HEK293 (cell line): ENCODE data around the gene NDUFS7.

Source experiments
- GLIS1 ChIP-seq: fragments of 450-650 bp; formaldehyde crosslinking; IDR thresholded peaks from 2 replicates; pipeline ENCODE4 v1.5.1; 2016; ENCODE audit warnings: missing biosample characterization, missing genetic modification characterization
- KLF1 ChIP-seq: fragments of 450-650 bp; formaldehyde crosslinking; IDR thresholded peaks from 2 replicates; pipeline ENCODE4 v1.5.1; 2016; ENCODE audit warnings: missing biosample characterization, missing genetic modification characterization
- KLF17 ChIP-seq: fragments of 450-650 bp; formaldehyde crosslinking; IDR thresholded peaks from 2 replicates; pipeline ENCODE4 v1.5.1; 2016; ENCODE audit warnings: missing biosample characterization, missing genetic modification characterization
- MYNN ChIP-seq: fragments of 450-650 bp; formaldehyde crosslinking; IDR thresholded peaks from 2 replicates; pipeline ENCODE4 v1.5.1; 2016; ENCODE audit warnings: missing biosample characterization, missing genetic modification characterization, borderline replicate concordance
- SCRT2 ChIP-seq: fragments of 450-650 bp; formaldehyde crosslinking; IDR thresholded peaks from 2 replicates; pipeline ENCODE4 v1.5.1; 2016; ENCODE audit warnings: missing biosample characterization, missing genetic modification characterization
- ZNF132 ChIP-seq: fragments of 450-650 bp; formaldehyde crosslinking; IDR thresholded peaks from 2 replicates; pipeline ENCODE4 v1.5.1; 2017; ENCODE audit warnings: missing biosample characterization, missing genetic modification characterization, borderline replicate concordance
- ZNF155 ChIP-seq: fragments of 450-650 bp; formaldehyde crosslinking; IDR thresholded peaks from 2 replicates; pipeline ENCODE4 v1.5.1; 2016; ENCODE audit warnings: missing biosample characterization, missing genetic modification characterization
- ZNF19 ChIP-seq: fragments of 450-650 bp; formaldehyde crosslinking; IDR thresholded peaks from 2 replicates; pipeline ENCODE4; 2016; ENCODE audit warnings: missing biosample characterization, missing genetic modification characterization, low read depth
- ZNF214 ChIP-seq: fragments of 450-650 bp; formaldehyde crosslinking; IDR thresholded peaks from 2 replicates; pipeline ENCODE4 v1.5.1; 2017; ENCODE audit warnings: missing biosample characterization, mild to moderate bottlenecking, missing genetic modification characterization, borderline replicate concordance
- ZNF221 ChIP-seq: fragments of 450-650 bp; formaldehyde crosslinking; IDR thresholded peaks from 2 replicates; pipeline ENCODE4 v1.5.1; 2017; ENCODE audit warnings: missing biosample characterization, missing genetic modification characterization, borderline replicate concordance
- ZNF26 ChIP-seq: fragments of 450-650 bp; formaldehyde crosslinking; IDR thresholded peaks from 2 replicates; pipeline ENCODE4 v1.5.1; 2016; ENCODE audit warnings: missing biosample characterization, missing genetic modification characterization
- ZNF362 ChIP-seq: fragments of 450-650 bp; formaldehyde crosslinking; IDR thresholded peaks from 2 replicates; pipeline ENCODE4 v1.5.1; 2016; ENCODE audit warnings: missing biosample characterization, missing genetic modification characterization
- ZNF391 ChIP-seq: fragments of 450-650 bp; formaldehyde crosslinking; IDR thresholded peaks from 2 replicates; pipeline ENCODE4 v1.5.1; 2016; ENCODE audit warnings: low read depth, missing biosample characterization, missing genetic modification characterization, borderline replicate concordance
- ZNF404 ChIP-seq: fragments of 450-650 bp; formaldehyde crosslinking; IDR thresholded peaks from 2 replicates; pipeline ENCODE4 v1.5.1; 2017; ENCODE audit warnings: missing biosample characterization, missing genetic modification characterization
- ZNF548 ChIP-seq: fragments of 450-650 bp; formaldehyde crosslinking; IDR thresholded peaks from 2 replicates; pipeline ENCODE4 v1.5.1; 2016; ENCODE audit warnings: missing biosample characterization, missing genetic modification characterization
- ZNF610 ChIP-seq: fragments of 450-650 bp; formaldehyde crosslinking; IDR thresholded peaks from 2 replicates; pipeline ENCODE4 v1.5.1; 2016; ENCODE audit warnings: missing biosample characterization, missing genetic modification characterization, borderline replicate concordance
- ZNF677 ChIP-seq: fragments of 450-650 bp; IDR thresholded peaks from 2 replicates; pipeline ENCODE4 v1.5.0; 2018; ENCODE audit warnings: missing biosample characterization, mild to moderate bottlenecking, missing genetic modification characterization, moderate library complexity
- ZNF701 ChIP-seq: fragments of 450-650 bp; formaldehyde crosslinking; IDR thresholded peaks from 2 replicates; pipeline ENCODE4 v1.5.1; 2016; ENCODE audit warnings: missing biosample characterization, missing genetic modification characterization
- ZNF707 ChIP-seq: fragments of 450-650 bp; formaldehyde crosslinking; IDR thresholded peaks from 2 replicates; pipeline ENCODE4 v1.5.1; 2016; ENCODE audit warnings: missing biosample characterization, missing genetic modification characterization
- ZNF776 ChIP-seq: fragments of 450-650 bp; formaldehyde crosslinking; IDR thresholded peaks from 2 replicates; pipeline ENCODE4 v1.5.0; 2017; ENCODE audit warnings: missing biosample characterization, missing genetic modification characterization, borderline replicate concordance
- ZNF777 ChIP-seq: fragments of 450-650 bp; formaldehyde crosslinking; IDR thresholded peaks from 2 replicates; pipeline ENCODE4 v1.5.1; 2017; ENCODE audit warnings: missing biosample characterization, missing genetic modification characterization, borderline replicate concordance
- ZSCAN23 ChIP-seq: fragments of 450-650 bp; formaldehyde crosslinking; IDR thresholded peaks from 2 replicates; pipeline ENCODE4 v1.5.1; 2016; ENCODE audit warnings: missing biosample characterization, missing genetic modification characterization
- TF ChIP-seq, protein P1 (sequence below): fragments of 450-650 bp; formaldehyde crosslinking; IDR thresholded peaks from 2 replicates; pipeline ENCODE4 v1.5.1; 2016; ENCODE audit warnings: missing biosample characterization, missing genetic modification characterization
- TF ChIP-seq, protein P2 (sequence below): fragments of 450-650 bp; formaldehyde crosslinking; IDR thresholded peaks from 2 replicates; pipeline ENCODE4 v1.5.1; 2016; ENCODE audit warnings: missing biosample characterization, missing genetic modification characterization
- TF ChIP-seq, protein P3 (sequence below): fragments of 450-650 bp; IDR thresholded peaks from 2 replicates; pipeline ENCODE4 v1.5.1; 2018; ENCODE audit warnings: missing biosample characterization, mild to moderate bottlenecking, missing genetic modification characterization
- TF ChIP-seq, protein P4 (sequence below): fragments of 450-650 bp; formaldehyde crosslinking; IDR thresholded peaks from 2 replicates; pipeline ENCODE4 v1.5.1; 2017; ENCODE audit warnings: missing biosample characterization, missing genetic modification characterization

The NDUFS7 gene

GRCh38 chr19:1441677-1442438, 58.2 kb downstream of the NDUFS7 start (continued):
- TF ChIP-seq ZNF610 (tag by site-specific recombination): no peak
- TF ChIP-seq KLF17: no peak; the same call in 1 of the 2 replicates
- peak; percentile 45; the same call in 1 of the 2 replicates for TF ChIP-seq GLIS1 (tag by site-specific recombination)
- TF ChIP-seq, protein P1, sequence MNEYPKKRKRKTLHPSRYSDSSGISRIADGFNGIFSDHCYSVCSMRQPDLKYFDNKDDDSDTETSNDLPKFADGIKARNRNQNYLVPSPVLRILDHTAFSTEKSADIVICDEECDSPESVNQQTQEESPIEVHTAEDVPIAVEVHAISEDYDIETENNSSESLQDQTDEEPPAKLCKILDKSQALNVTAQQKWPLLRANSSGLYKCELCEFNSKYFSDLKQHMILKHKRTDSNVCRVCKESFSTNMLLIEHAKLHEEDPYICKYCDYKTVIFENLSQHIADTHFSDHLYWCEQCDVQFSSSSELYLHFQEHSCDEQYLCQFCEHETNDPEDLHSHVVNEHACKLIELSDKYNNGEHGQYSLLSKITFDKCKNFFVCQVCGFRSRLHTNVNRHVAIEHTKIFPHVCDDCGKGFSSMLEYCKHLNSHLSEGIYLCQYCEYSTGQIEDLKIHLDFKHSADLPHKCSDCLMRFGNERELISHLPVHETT (tag by site-specific recombination): no peak
- no peak for TF ChIP-seq ZNF548 (tag by site-specific recombination)
- TF ChIP-seq, protein P2, sequence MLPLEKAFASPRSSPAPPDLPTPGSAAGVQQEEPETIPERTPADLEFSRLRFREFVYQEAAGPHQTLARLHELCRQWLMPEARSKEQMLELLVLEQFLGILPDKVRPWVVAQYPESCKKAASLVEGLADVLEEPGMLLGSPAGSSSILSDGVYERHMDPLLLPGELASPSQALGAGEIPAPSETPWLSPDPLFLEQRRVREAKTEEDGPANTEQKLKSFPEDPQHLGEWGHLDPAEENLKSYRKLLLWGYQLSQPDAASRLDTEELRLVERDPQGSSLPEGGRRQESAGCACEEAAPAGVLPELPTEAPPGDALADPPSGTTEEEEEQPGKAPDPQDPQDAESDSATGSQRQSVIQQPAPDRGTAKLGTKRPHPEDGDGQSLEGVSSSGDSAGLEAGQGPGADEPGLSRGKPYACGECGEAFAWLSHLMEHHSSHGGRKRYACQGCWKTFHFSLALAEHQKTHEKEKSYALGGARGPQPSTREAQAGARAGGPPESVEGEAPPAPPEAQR: no peak
- TF ChIP-seq ZNF677 (tag by site-specific recombination): no peak
- no peak for TF ChIP-seq ZNF26 (tag by site-specific recombination)
- TF ChIP-seq ZNF391 (tag by site-specific recombination): peak; percentile 21; the same call in 1 of the 2 replicates
- no peak for TF ChIP-seq ZNF19 (tag by site-specific recombination)
- TF ChIP-seq ZNF214 (tag by site-specific recombination): no peak
- no peak for TF ChIP-seq ZSCAN23 (tag by site-specific recombination)
- no peak for TF ChIP-seq MYNN (tag by site-specific recombination)
- TF ChIP-seq SCRT2 (tag by site-specific recombination): no peak
- TF ChIP-seq ZNF155 (tag by site-specific recombination): no peak
- TF ChIP-seq, protein P3, sequence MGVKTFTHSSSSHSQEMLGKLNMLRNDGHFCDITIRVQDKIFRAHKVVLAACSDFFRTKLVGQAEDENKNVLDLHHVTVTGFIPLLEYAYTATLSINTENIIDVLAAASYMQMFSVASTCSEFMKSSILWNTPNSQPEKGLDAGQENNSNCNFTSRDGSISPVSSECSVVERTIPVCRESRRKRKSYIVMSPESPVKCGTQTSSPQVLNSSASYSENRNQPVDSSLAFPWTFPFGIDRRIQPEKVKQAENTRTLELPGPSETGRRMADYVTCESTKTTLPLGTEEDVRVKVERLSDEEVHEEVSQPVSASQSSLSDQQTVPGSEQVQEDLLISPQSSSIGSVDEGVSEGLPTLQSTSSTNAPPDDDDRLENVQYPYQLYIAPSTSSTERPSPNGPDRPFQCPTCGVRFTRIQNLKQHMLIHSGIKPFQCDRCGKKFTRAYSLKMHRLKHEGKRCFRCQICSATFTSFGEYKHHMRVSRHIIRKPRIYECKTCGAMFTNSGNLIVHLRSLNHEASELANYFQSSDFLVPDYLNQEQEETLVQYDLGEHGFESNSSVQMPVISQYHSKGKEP (tag by site-specific recombination): no peak
- TF ChIP-seq ZNF701 (tag by site-specific recombination): no peak
- TF ChIP-seq ZNF221: no peak
- no peak for TF ChIP-seq ZNF777 (tag by site-specific recombination)
- no peak for TF ChIP-seq ZNF776
- TF ChIP-seq ZNF132 (tag by site-specific recombination): no peak
- TF ChIP-seq ZNF362 (tag by site-specific recombination): peak; percentile 55
- TF ChIP-seq KLF1 (tag by site-specific recombination): no peak
- TF ChIP-seq, protein P4, sequence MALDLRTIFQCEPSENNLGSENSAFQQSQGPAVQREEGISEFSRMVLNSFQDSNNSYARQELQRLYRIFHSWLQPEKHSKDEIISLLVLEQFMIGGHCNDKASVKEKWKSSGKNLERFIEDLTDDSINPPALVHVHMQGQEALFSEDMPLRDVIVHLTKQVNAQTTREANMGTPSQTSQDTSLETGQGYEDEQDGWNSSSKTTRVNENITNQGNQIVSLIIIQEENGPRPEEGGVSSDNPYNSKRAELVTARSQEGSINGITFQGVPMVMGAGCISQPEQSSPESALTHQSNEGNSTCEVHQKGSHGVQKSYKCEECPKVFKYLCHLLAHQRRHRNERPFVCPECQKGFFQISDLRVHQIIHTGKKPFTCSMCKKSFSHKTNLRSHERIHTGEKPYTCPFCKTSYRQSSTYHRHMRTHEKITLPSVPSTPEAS: no peak
- TF ChIP-seq ZNF707 (tag by site-specific recombination): no peak
- no peak for TF ChIP-seq ZNF404 (tag by site-specific recombination)
